Measurements from ENCODE around the gene VRK2.

The VRK2 gene

DNA sequence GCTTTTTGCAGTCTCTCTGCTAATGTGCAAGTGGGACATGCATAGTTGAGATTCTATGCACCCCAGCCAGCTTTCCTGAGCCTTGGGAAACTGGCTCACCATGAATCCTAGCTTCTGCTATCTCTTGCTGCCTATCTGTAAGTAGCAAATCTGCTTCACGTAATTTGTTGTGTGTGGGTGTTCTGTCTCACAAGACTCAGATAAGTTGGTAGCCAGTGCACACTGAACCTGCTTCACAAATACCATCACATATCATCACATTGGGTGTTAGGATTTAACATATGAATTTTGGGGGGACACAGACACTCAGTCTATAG is 13.9 kb upstream of the VRK2 start:
- Histone ChIP-seq H3K36me3 (ENCODE audit: insufficient read depth, low read length) (no peaks in the 10 kb centered on the region), H3K4me1 (ENCODE audit: insufficient read depth, low read length, severe bottlenecking) (peaks cover 13% of the 10 kb centered on the region), H3F3A (ENCODE audit: insufficient read depth, low read length) (no peaks in the 10 kb centered on the region), H3K9ac (ENCODE audit: low read length) (no peak overlapping the region), H2AFZ (ENCODE audit: low read length) (no peak overlapping the region), H3K27ac (ENCODE audit: low read depth, low read length, poor library complexity, severe bottlenecking) (no peak overlapping the region), H3K4me3 (ENCODE audit: low read depth, low read length, poor library complexity, severe bottlenecking) (no peak overlapping the region), H4K20me1 (ENCODE audit: insufficient read depth, low read length) (no peaks in the 10 kb centered on the region), H3K27me3 (ENCODE audit: insufficient read depth, low read length) (no peaks in the 10 kb centered on the region), H3K79me2 (ENCODE audit: insufficient read depth, low read length) (no peaks in the 10 kb centered on the region), H3K9me2 (ENCODE audit: low read depth, low read length) (no peaks in the 10 kb centered on the region), H3K9me3 (ENCODE audit: low read length) (no peaks in the 10 kb centered on the region), H3K4me2 (ENCODE audit: low read length) (no peak overlapping the region)
- TF ChIP-seq, protein P1, sequence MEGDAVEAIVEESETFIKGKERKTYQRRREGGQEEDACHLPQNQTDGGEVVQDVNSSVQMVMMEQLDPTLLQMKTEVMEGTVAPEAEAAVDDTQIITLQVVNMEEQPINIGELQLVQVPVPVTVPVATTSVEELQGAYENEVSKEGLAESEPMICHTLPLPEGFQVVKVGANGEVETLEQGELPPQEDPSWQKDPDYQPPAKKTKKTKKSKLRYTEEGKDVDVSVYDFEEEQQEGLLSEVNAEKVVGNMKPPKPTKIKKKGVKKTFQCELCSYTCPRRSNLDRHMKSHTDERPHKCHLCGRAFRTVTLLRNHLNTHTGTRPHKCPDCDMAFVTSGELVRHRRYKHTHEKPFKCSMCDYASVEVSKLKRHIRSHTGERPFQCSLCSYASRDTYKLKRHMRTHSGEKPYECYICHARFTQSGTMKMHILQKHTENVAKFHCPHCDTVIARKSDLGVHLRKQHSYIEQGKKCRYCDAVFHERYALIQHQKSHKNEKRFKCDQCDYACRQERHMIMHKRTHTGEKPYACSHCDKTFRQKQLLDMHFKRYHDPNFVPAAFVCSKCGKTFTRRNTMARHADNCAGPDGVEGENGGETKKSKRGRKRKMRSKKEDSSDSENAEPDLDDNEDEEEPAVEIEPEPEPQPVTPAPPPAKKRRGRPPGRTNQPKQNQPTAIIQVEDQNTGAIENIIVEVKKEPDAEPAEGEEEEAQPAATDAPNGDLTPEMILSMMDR (IDR thresholded peaks at IDR 0.05; ENCODE audit: low read length), result no peak
- no peak for TF ChIP-seq EZH2 (IDR thresholded peaks at IDR 0.05; ENCODE audit: borderline replicate concordance, low read length)

DNA sequence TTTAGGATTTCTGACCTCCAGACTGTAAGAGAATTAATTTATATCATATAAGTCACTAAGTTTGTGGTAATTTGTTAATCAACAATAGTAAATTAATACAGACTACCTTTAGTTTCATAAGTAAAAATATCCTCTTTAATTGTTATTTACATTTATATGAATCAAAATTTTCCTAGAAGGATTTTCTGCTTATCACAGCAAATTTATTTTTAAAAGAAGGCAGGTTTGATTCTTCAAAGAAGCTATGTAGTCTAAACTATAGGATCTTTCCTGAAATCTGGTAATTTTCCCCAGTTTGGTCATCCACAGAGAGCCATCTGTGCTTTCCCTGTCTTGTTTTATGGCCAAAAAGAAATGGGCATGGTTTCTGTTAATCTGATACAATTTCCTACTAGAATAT is 13.1 kb upstream of the VRK2 start:
- Histone ChIP-seq H3K79me2 (ENCODE audit: insufficient read depth, low read length) (no peaks in the 10 kb centered on the region), H3K9me2 (ENCODE audit: low read depth, low read length) (no peaks in the 10 kb centered on the region), H3K4me2 (ENCODE audit: low read length) (no peak overlapping the region), H3K4me1 (ENCODE audit: insufficient read depth, low read length, severe bottlenecking) (peaks cover 13% of the 10 kb centered on the region), H3K4me3 (ENCODE audit: low read depth, low read length, poor library complexity, severe bottlenecking) (no peak overlapping the region), H4K20me1 (ENCODE audit: insufficient read depth, low read length) (no peaks in the 10 kb centered on the region), H2AFZ (ENCODE audit: low read length) (no peak overlapping the region), H3K27ac (ENCODE audit: low read depth, low read length, poor library complexity, severe bottlenecking) (no peak overlapping the region), H3K9ac (ENCODE audit: low read length) (no peak overlapping the region), H3K9me3 (ENCODE audit: low read length) (no peaks in the 10 kb centered on the region), H3K36me3 (ENCODE audit: insufficient read depth, low read length) (no peaks in the 10 kb centered on the region), H3F3A (ENCODE audit: insufficient read depth, low read length) (no peaks in the 10 kb centered on the region), H3K27me3 (ENCODE audit: insufficient read depth, low read length) (no peaks in the 10 kb centered on the region)
- TF ChIP-seq, protein P1 (IDR thresholded peaks at IDR 0.05; ENCODE audit: low read length), result no peak
- no peak for TF ChIP-seq EZH2 (IDR thresholded peaks at IDR 0.05; ENCODE audit: borderline replicate concordance, low read length)

DNA sequence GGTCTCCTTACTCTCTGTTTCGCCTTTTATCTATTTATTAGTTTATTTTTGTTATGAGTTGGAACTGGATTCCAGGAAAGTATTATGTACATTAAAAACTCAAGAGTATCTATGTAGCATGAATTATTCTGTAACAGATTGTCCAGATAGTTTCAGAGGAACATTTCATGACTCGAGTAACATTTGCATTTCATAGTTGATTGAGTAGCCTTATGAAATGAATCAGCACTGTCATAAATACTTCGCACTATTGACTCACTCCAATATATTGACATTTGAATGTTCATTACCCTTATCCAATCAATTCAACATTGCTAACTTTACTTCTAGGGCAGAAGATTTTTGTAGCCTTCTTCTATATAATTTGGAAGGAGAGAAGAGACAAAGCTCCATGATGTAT is 11.3 kb upstream of the VRK2 start:
- no peak overlapping the region for H3K27ac ChIP-seq (ENCODE audit: low read depth, low read length, poor library complexity, severe bottlenecking)
- no peak overlapping the region for H3K9ac ChIP-seq (ENCODE audit: low read length)
- H3K4me1 ChIP-seq (ENCODE audit: insufficient read depth, low read length, severe bottlenecking), result peaks cover 21% of the 10 kb centered on the region
- no peaks in the 10 kb centered on the region for H3K27me3 ChIP-seq (ENCODE audit: insufficient read depth, low read length)
- H3K79me2 ChIP-seq (ENCODE audit: insufficient read depth, low read length), result no peaks in the 10 kb centered on the region
- H3K4me3 ChIP-seq (ENCODE audit: low read depth, low read length, poor library complexity, severe bottlenecking), result no peak overlapping the region
- no peaks in the 10 kb centered on the region for H3F3A ChIP-seq (ENCODE audit: insufficient read depth, low read length)
- TF ChIP-seq, protein P1 (IDR thresholded peaks at IDR 0.05; ENCODE audit: low read length), result no peak
- no peak for TF ChIP-seq EZH2 (IDR thresholded peaks at IDR 0.05; ENCODE audit: borderline replicate concordance, low read length)
- no peak overlapping the region for H3K4me2 ChIP-seq (ENCODE audit: low read length)
- H3K36me3 ChIP-seq (ENCODE audit: insufficient read depth, low read length), result no peaks in the 10 kb centered on the region
- no peaks in the 10 kb centered on the region for H4K20me1 ChIP-seq (ENCODE audit: insufficient read depth, low read length)
- H3K9me3 ChIP-seq (ENCODE audit: low read length), result no peaks in the 10 kb centered on the region
- no peak overlapping the region for H2AFZ ChIP-seq (ENCODE audit: low read length)
- H3K9me2 ChIP-seq (ENCODE audit: low read depth, low read length), result no peaks in the 10 kb centered on the region

All from OCI-LY1 (cell line).